ENCODE results near the gene NLGN1.

- TF ChIP-seq CTCF (IDR thresholded peaks at IDR 0.05; ENCODE audit: poor library complexity): no peak
- TF ChIP-seq EZH2 (IDR thresholded peaks at IDR 0.05; ENCODE audit: borderline replicate concordance): no peak
- TF ChIP-seq EZH2phosphoT487 (IDR thresholded peaks at IDR 0.05; ENCODE audit: low read depth, severe bottlenecking, unreplicated experiment): no peak
Measured at GRCh38 chr3:173513123-173513522, 115.6 kb downstream of the NLGN1 start.

Measured in hepatocyte (in vitro differentiated cells).